Measurements from ENCODE around the gene RNF5. TPM values are rescaled to one million over a fixed set of nuclear protein-coding genes. Genes with fewer than 3 reads are reported as not detected.
"Not testable (repeated sequence)": the region's sequence is repeated elsewhere in the genome, so short reads cannot be mapped to it uniquely, and the experiment has no call there.

RNF5 gene
- polyA plus RNA-seq, 1 donor, result 50.9 TPM

DNA sequence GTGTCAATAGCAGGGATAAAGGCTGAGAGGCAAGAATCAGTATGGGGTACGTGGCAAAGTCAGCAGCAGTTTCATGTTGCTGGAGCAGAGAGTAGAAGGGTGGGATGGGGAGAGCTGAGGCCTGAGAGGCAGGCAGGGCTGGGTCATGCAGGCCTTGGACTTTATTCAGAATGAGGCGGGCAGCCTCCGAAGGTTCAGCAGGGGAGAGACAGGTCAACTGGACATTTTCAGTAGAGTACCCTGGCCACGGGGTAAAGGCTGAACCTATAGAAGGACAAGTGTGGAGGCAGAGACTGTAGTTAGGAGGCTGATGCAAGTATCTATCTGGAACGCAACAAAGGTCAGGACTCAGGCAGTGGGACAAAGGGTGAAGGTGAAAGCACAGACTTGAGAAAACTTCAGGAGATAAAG, 32.0 kb downstream of the RNF5 start:
- DNase-seq, result no peak

DNA sequence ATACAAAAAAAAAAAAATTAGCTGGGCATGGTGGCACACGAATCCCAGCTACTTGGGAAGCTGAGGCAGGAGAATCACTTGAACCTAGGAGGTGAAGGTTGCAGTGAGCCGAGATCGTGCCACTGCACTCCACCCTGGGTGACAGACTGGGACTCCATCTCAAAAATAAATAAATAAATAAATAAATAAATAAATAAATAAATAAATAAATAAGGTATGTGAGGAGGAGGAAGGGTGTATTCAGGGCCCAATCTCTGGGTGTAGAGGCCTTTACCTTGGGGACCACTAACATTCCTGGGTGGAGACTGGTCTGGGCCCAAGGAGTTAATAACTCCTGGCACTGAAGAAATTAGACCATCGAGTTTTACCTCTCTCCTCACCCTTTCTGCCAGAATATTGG, 33.2 kb downstream of the RNF5 start:
- DNase-seq, result not testable (repeated sequence)

DNA sequence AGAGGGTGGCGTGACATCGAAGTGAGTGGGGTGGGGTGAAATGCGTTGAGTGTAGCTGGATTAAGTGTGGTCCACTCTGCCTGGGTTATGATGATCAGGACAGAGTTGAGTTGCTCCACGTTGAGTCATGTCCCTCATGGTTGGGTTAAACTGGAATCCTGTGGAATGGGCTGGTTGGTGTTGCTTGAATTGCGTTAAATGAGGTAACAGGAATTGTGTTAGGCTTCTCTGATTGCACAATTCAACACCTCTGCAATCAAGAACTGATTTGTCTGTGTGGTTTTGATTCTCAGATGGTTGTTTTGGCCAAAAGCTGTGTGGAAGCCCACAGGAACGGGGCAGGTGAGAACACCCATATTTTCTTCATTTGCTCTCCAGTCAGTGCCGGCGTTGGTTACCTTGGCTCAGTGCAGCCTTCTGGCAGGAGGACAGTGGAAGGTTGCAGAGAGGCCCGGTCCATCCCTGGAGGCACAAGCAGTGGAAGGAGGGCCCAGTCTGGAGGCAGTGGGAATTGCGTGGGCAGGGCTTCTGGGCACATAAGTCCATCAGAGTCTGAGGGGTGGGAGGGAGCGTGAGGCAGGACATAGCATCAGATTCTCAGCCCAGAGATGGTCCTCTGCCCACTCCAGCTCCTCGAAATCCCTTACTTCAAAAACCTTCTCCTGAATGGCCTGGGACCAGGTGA, 34.0 kb downstream of the RNF5 start:
- no peak for DNase-seq

DNA sequence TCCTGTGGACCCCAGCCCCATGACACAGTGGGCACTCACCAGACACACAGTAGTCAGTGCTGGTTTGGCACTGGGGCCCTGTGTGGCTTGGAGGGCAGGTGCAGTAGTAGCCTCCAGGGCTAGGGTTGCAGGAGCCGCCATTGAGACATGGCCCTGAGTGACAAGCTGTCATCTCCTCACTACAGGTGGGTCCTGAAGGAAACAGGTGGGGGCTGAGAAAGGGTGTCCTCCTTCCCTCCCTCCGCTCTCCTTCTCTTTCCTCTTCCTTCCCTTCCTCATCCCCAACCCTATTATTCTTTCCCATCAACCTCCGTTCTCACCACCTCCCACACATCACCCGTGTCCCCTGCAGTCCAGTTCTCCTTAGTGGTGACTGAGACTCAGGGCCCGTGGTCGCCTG, 35.4 kb downstream of the RNF5 start:
- no peak for DNase-seq

DNA sequence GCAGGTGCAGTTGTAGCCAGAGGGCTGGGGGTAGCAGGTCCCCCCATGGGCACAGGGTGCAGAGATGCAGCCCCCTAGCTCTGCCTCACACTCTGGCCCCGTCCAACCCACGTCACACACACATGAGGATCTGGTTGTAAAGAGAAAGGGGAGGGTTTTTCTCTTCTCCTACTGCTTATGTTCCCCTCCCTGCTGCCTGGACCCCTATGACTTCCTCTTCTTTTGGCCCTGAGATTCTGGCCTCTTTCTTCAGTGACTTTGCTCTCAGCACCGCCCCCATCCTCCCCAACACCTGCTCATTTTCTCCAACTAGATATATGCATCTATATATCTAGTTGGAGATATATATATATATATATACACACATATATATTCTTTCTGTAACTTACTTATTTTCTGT, 35.9 kb downstream of the RNF5 start:
- DNase-seq, result no peak

DNA sequence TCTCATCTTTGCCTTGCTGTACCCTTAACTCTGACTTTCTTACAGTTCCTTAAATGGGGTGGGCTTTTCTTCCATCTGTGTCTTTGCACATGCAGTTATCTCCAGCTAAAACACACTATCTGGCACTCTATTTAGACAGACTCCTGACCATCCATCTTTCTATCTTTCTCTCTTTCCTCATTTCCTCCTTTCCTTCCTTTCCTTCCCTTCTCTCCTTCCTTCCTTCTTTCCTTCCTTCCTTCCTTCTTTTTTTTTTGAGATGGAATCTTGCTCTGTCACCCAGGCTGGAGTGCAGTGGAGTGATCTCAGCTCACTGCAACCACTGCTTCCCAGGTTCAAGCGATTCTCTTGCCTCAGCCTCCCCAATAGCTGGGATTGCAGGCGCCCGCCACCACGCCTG, 37.4 kb downstream of the RNF5 start:
- DNase-seq, result no peak

DNA sequence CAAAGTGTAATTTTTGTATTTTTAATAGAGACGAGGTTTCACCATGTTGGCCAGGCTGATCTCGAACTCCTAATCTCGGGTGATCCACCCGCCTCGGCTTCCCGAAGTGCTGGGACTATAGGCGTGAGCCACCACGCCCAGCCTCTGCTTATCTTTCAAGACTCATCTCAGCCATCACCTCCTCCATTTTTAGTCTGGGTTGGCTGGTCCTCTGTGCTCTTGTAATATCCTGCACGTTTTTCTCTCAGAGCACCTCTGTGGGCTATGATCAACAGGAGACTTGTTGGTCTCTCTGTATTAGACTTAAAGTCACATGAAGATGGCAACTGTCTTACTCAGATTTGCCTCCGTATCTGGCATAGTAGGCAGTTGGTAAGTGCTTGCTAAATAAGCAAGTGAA, 38.1 kb downstream of the RNF5 start:
- no peak for DNase-seq

DNA sequence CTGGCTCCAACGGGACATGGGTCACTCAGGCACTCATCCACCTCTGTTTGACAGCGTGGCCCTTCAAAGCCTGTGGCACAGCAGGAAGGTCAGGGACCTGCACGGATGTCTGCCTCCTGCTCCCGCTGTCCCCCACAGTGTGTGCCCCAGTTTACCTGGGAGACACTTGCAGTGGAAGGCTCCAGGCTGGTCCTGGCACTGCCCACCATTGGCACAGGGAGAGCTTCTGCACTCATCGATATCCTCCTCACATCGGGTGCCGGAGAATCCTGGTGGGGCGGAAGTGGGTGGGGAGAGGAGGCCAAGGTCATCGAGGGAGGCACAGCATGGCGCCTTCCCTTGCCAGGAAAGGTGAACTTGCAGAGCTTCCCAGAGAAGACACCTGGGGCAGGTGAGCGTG, 38.8 kb downstream of the RNF5 start:
- no peak for DNase-seq

DNA sequence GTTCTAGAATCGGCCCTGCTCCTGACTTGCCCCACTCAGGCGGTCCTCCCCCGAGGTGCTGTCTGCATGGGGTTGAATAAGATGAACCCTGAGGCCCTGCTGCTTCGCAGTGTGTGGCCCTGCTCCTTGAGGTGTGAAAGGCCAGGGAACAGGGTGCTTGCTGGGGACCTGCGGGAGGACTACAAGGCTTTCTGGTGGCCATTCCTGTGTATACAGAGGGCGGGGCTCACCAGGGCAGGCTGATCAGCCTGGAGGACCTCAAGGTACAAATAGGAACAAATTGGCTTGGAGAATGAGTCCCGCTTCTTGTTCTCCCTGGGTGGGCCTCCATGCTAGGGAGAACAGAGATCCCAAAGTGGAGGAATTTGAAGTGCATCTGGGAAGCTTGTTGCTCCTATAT, 40.0 kb downstream of the RNF5 start:
- no peak for DNase-seq

DNA sequence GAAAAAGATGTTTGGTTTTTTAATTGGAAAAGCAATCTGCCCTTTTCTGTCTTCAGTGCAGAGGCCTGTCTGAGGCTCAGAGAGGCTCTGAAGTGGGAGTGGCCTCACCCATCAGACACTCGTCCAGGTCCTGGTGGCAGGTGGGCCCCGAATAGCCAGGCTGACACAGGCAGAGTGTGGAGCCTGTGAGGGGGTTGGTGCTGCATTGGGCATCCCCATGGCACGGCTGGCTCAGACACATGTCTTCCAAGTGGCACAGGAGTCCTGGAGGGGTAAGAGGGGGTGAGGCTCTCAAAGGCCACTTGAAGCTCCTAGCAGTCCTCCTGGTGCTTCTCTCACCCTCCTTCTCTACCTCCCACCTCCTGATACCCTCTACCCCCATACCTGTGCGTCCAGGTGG, 41.8 kb downstream of the RNF5 start:
- DNase-seq, result no peak

DNA sequence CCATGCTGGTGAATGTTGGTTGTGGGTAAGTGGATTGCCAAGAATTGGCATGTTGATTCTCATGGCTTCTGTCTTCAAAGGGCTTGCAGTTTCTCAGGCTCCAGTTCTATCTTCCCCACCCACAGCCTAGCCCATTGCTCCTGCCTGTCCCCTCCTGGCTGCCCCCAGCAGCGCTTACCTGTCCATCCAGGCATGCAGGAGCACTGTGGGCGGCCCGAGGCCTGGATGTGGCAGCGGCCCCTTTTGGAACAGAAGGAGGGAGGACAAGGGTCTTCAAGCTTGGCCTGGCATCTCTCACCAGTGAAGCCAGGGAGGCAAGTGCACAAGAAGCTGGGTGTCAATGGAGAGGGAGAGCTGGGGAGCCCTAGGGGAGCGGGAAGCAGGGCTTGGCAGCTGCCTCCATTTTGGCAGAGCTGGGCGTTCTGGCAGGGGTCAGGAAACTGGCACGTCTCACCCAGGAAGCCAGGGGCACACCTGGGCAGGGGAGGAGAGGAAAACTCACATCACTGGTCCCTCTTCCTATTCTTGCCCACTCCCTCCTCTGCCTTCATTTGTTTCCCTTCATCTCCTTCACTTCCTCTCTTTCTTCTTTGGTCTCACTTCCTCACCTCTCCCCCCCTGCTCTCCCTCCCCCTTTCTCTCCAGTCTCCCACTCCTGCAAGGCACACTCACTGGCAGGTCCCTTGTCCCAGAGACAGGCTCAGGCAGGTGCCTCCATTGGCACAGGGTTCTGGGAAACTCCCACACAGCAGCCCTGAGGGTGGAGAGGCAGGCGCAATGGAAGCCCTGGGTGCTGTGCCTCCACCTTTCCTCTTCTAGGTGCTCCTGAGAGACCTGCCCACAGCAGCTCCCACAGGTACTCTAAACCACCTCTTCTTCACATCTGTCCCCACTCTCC, 44.4 kb downstream of the RNF5 start:
- DNase-seq, result no peak

DNA sequence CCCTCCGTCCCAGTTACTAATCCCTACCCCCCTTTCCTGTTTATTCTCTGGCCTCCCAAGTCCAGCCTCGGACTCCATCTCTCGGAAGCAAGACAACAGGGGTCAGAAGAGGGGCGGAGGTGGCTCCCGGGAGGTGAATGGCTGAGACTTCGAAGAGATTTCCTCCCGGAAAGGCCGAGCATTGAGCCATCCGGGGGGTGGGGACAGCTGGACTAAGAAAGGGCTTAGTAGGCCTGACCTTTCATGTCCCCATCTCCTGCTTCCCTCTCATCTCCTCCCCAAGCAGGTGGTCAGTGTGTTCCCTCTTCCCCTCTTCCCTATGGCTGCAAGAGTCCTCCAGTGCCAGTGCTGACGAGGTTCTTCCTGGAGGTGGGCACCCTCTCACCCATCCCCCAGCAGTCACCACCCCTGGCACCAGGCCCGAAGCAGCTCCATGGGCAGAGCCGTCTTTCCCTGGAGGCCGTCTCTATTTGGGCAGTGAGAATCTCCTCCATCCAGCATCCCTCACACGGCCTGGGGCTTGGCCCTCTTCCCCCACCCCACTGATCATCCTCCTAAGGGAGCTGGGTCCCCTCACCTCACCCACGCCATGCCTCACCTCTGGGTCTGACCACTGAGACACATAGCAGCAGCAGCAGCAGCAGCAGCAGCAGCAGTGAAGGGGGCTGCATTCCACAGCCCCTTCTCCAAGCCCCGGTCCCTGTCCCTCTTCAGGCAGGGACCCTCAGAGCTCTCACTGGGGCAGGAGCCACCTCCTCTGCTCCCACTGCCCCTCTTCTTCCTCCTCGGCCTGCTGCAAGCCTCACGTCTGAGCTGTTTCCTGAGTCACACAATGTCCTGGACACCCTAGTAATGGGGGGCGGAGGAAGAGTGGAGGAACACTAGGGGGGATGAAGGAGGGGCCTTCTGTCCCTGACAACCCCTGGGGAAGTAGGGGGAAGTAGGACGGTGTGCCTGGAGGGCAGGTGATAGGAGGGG, 45.3 kb downstream of the RNF5 start, which contains the start of gene NOTCH4:
Gene NOTCH4 (minus strand): TSS at position 810 of the 978 bp plus-strand sequence. CDS start 139 bp downstream, at position 671.
- DNase-seq, result no peak

DNA sequence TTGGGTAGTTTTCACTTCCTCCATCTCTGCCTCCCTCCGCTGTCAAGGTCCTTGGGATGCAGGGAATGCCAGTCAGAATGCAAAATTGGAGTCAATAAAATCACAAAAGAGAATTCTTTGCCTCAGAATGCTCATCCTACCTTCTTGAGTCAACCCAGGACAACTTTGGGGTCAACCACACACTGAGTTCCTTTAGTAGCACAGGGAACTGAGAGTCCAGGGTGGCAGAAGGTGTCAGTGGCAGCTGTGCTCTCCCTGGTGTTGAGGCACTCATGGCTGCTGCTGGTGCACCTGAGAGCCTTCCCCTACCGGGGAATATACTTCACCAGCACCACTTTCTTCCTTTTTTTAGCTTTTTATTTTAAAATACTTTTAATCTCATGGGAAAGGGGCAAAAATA, 46.5 kb downstream of the RNF5 start:
- no peak for DNase-seq

DNA sequence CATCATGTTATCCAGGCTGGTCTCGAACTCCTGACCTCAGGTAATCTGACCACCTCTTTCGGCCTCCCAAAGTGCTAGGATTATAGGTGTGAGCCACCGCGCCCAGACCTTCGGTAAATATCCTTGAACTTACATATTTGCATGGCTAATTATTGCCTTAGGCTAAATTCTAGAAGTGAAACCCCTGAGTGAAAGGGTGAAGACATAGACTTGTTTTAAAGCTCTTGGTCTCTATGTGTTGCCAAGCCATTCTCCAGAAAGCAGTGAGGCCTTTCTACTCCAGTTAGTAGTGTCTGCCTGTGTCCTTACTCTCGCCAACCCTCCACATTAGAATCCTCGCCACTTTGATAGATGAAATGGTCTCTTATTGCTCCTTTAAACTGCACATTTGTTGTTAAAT, 48.2 kb downstream of the RNF5 start:
- DNase-seq, result no peak

Other genes with a start within 250 kb of the RNF5 start
- gene CFB, start 232.3 kb upstream of the RNF5 start, polyA plus RNA-seq (ENCODE audit: insufficient read length), result 1.7 TPM
- 69.7 TPM for gene NELFE, start 219.4 kb upstream of the RNF5 start, polyA plus RNA-seq (ENCODE audit: insufficient read length)
- gene SKIC2, start 219.2 kb upstream of the RNF5 start, polyA plus RNA-seq (ENCODE audit: insufficient read length), result 28.5 TPM
- 16.8 TPM for gene DXO, start 206.3 kb upstream of the RNF5 start, polyA plus RNA-seq (ENCODE audit: insufficient read length)
- gene C4A, start 196.3 kb upstream of the RNF5 start, polyA plus RNA-seq (ENCODE audit: insufficient read length), result 55.9 TPM
- 67.2 TPM for gene C4B, start 163.6 kb upstream of the RNF5 start, polyA plus RNA-seq (ENCODE audit: insufficient read length)
- 1.8 TPM for gene CYP21A2, start 140.0 kb upstream of the RNF5 start, polyA plus RNA-seq (ENCODE audit: insufficient read length)
- gene TNXB, start 69.1 kb upstream of the RNF5 start, polyA plus RNA-seq (ENCODE audit: insufficient read length), result 125 TPM
- 49.0 TPM for gene ATF6B, start 50.2 kb upstream of the RNF5 start, polyA plus RNA-seq (ENCODE audit: insufficient read length)
- gene FKBPL, start 48.1 kb upstream of the RNF5 start, polyA plus RNA-seq (ENCODE audit: insufficient read length), result 3.6 TPM
- 1.6 TPM for gene PRRT1, start 26.5 kb upstream of the RNF5 start, polyA plus RNA-seq (ENCODE audit: insufficient read length)
- gene PPT2, start 24.3 kb upstream of the RNF5 start, polyA plus RNA-seq (ENCODE audit: insufficient read length), result 42.8 TPM
- 29.5 TPM for gene EGFL8, start 13.8 kb upstream of the RNF5 start, polyA plus RNA-seq (ENCODE audit: insufficient read length)
- 66.1 TPM for gene AGPAT1, start 2.3 kb upstream of the RNF5 start, polyA plus RNA-seq (ENCODE audit: insufficient read length)
- 6.7 TPM for gene AGER, start 5.8 kb downstream of the RNF5 start, polyA plus RNA-seq (ENCODE audit: insufficient read length)
- 109 TPM for gene PBX2, start 11.8 kb downstream of the RNF5 start, polyA plus RNA-seq (ENCODE audit: insufficient read length)
- gene GPSM3, start 14.2 kb downstream of the RNF5 start, polyA plus RNA-seq (ENCODE audit: insufficient read length), result 9.9 TPM
- 25.1 TPM for gene NOTCH4, start 45.7 kb downstream of the RNF5 start, polyA plus RNA-seq (ENCODE audit: insufficient read length)
- not detected for gene TSBP1, start 193.5 kb downstream of the RNF5 start, polyA plus RNA-seq (ENCODE audit: insufficient read length)
- gene BTNL2, start 228.8 kb downstream of the RNF5 start, polyA plus RNA-seq (ENCODE audit: insufficient read length), result 0.28 TPM

Measured in hindlimb muscle (tissue), 1 donor.